HEK293 (cell line): ENCODE measurements around the gene SSR1.

Experiments
- CTCF ChIA-PET: fragments of 350-600 bp; formaldehyde crosslinking; extraction: SDS; loops from one replicate; lab custom pipeline; 2021; ENCODE audit warnings: antibody characterized with exemption; lab: Yijun Ruan, JAX
- POLR2A ChIA-PET: fragments of 300-600 bp; formaldehyde crosslinking; extraction: SDS; loops from one replicate; lab custom pipeline; 2020; ENCODE audit warnings: antibody characterized with exemption, inconsistent platforms; lab: Yijun Ruan, JAX
- H3K27ac ChIP-seq: fragments of 200-500 bp; sonication (Bioruptor generic); 2 replicates; pipeline ENCODE4 v1.5.1; 2014; ENCODE audit warnings: low read depth, low read length, control low read depth, inconsistent platforms; ENCODE audit errors: extremely low read depth
- H3K36me3 ChIP-seq, 2 experiments: fragments of 200-500 bp in 1 of 2; sonication (Bioruptor generic) in 1 of 2; 1 replicate in 1 of 2; 2 replicates in 1 of 2; pipeline ENCODE4 v1.5.1; 2014 to 2017; ENCODE audit warnings: inconsistent platforms in 2 of 2, low read length in 2 of 2; ENCODE audit not compliant: control insufficient read depth in 2 of 2, insufficient read depth in 1 of 2
- H3K4me1 ChIP-seq: fragments of 200-500 bp; sonication (Bioruptor generic); 2 replicates; pipeline ENCODE4 v1.5.1; 2014; ENCODE audit warnings: mild to moderate bottlenecking, low read length, inconsistent platforms; ENCODE audit not compliant: control insufficient read depth, insufficient read depth
- H3K4me3 ChIP-seq: 2 replicates; pipeline ENCODE4 v1.5.1; 2011; ENCODE audit warnings: low read depth, mild to moderate bottlenecking, control low read depth, low read length, moderate library complexity
- H3K9me3 ChIP-seq: fragments of 200-500 bp; sonication (Bioruptor generic); 2 replicates; pipeline ENCODE4 v1.5.1; 2014; ENCODE audit warnings: low read depth, low read length, inconsistent platforms; ENCODE audit not compliant: control insufficient read depth, insufficient read depth
- CTCF ChIP-seq: fragments of 450-650 bp; formaldehyde crosslinking; IDR thresholded peaks from 2 replicates; pipeline ENCODE4 v1.5.1; 2016; ENCODE audit warnings: missing biosample characterization, missing genetic modification characterization
- KLF16 ChIP-seq: fragments of 450-650 bp; formaldehyde crosslinking; IDR thresholded peaks from 2 replicates; pipeline ENCODE4 v1.5.1; 2017; ENCODE audit warnings: missing biosample characterization, missing genetic modification characterization
- ZBTB48 ChIP-seq: fragments of 450-650 bp; formaldehyde crosslinking; IDR thresholded peaks from 2 replicates; pipeline ENCODE4 v1.5.1; 2016; ENCODE audit warnings: missing biosample characterization, missing genetic modification characterization
- ZNF292 ChIP-seq: fragments of 450-650 bp; formaldehyde crosslinking; IDR thresholded peaks from 2 replicates; pipeline ENCODE4 v1.5.1; 2016; ENCODE audit warnings: low read depth, missing biosample characterization, missing genetic modification characterization, borderline replicate concordance
- ZNF335 ChIP-seq: fragments of 450-650 bp; formaldehyde crosslinking; conservative IDR thresholded peaks from 2 replicates; pipeline ENCODE4 v1.5.1; 2016; ENCODE audit warnings: missing biosample characterization, missing genetic modification characterization
- ZNF391 ChIP-seq: fragments of 450-650 bp; formaldehyde crosslinking; IDR thresholded peaks from 2 replicates; pipeline ENCODE4 v1.5.1; 2016; ENCODE audit warnings: low read depth, missing biosample characterization, missing genetic modification characterization, borderline replicate concordance
- ZNF558 ChIP-seq: fragments of 450-650 bp; formaldehyde crosslinking; IDR thresholded peaks from 2 replicates; pipeline ENCODE4 v1.5.1; 2016; ENCODE audit warnings: missing biosample characterization, missing genetic modification characterization
- ZNF561 ChIP-seq: fragments of 450-650 bp; IDR thresholded peaks from 2 replicates; pipeline ENCODE4 v1.5.1; 2018; ENCODE audit warnings: missing biosample characterization, missing genetic modification characterization, borderline replicate concordance
- ZNF654 ChIP-seq: fragments of 450-650 bp; formaldehyde crosslinking; IDR thresholded peaks from 2 replicates; pipeline ENCODE4 v1.5.1; 2016; ENCODE audit warnings: low read depth, missing biosample characterization, missing genetic modification characterization
- ZNF660 ChIP-seq: fragments of 450-650 bp; IDR thresholded peaks from 2 replicates; pipeline ENCODE4 v1.5.1; 2018; ENCODE audit warnings: missing biosample characterization, mild to moderate bottlenecking, missing genetic modification characterization
- ZNF776 ChIP-seq: fragments of 450-650 bp; formaldehyde crosslinking; IDR thresholded peaks from 2 replicates; pipeline ENCODE4 v1.5.0; 2017; ENCODE audit warnings: missing biosample characterization, missing genetic modification characterization, borderline replicate concordance
- ZNF791 ChIP-seq: fragments of 450-650 bp; formaldehyde crosslinking; IDR thresholded peaks from 2 replicates; pipeline ENCODE4 v1.5.1; 2016; ENCODE audit warnings: missing biosample characterization, missing genetic modification characterization
- ZSCAN4 ChIP-seq: fragments of 450-650 bp; formaldehyde crosslinking; IDR thresholded peaks from 2 replicates; pipeline ENCODE4 v1.5.1; 2017; ENCODE audit warnings: missing biosample characterization, missing genetic modification characterization
- TF ChIP-seq, protein P1 (sequence below): fragments of 450-650 bp; formaldehyde crosslinking; IDR thresholded peaks from 2 replicates; pipeline ENCODE4 v1.5.1; 2016; ENCODE audit warnings: missing biosample characterization, missing genetic modification characterization
- TF ChIP-seq, protein P2 (sequence below): fragments of 450-650 bp; formaldehyde crosslinking; IDR thresholded peaks from 2 replicates; pipeline ENCODE4 v1.5.1; 2017; ENCODE audit warnings: missing biosample characterization, missing genetic modification characterization
- TF ChIP-seq, protein P3 (sequence below): fragments of 450-650 bp; formaldehyde crosslinking; IDR thresholded peaks from 2 replicates; pipeline ENCODE4 v1.5.1; 2016; ENCODE audit warnings: missing biosample characterization, missing genetic modification characterization, low read depth

The SSR1 gene

DNA sequence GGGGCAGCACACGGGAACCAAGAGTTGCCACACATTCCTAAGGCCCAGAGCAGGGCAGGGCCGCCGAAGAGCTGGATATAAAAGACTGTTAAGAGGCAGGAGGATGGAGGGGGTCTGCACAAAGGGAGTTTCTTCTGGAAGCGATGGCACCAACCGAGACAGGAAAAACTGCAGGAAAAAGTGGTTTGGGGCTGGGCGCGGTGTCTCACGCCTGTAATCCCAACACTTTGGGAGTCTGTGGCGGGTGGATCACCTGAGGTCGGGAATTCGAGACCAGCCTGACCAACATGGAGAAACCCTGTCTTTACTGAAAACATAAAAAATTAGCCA, 41.8 kb downstream of the SSR1 start:
- no peak overlapping the region for H3K4me3 ChIP-seq
- H3K4me1 ChIP-seq: no peaks in the 10 kb centered on the region
- ChIA-PET POLR2A (interaction anchor here (0.6 kb wide), 1 partner anchor 1496 kb away, joined by 4 read pairs; no protein-coding TSS in a partner anchor), CTCF (interaction anchor here (0.6 to 0.9 kb wide), 2 partner anchors 139 to 595 kb away, joined by 4 read pairs; no protein-coding TSS in a partner anchor)
- TF ChIP-seq ZNF660 (tag by site-specific recombination): no peak
- no peak for TF ChIP-seq ZNF791 (tag by site-specific recombination)
- no peak for TF ChIP-seq ZNF391 (tag by site-specific recombination)
- no peak for TF ChIP-seq ZNF776 (tag by site-specific recombination)
- TF ChIP-seq ZBTB48: no peak
- TF ChIP-seq, protein P1, sequence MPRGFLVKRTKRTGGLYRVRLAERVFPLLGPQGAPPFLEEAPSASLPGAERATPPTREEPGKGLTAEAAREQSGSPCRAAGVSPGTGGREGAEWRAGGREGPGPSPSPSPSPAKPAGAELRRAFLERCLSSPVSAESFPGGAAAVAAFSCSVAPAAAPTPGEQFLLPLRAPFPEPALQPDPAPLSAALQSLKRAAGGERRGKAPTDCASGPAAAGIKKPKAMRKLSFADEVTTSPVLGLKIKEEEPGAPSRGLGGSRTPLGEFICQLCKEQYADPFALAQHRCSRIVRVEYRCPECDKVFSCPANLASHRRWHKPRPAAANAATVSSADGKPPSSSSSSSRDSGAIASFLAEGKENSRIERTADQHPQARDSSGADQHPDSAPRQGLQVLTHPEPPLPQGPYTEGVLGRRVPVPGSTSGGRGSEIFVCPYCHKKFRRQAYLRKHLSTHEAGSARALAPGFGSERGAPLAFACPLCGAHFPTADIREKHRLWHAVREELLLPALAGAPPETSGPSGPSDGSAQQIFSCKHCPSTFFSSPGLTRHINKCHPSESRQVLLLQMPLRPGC (tag by site-specific recombination): no peak
- TF ChIP-seq ZNF292: no peak
- TF ChIP-seq ZNF561 (tag by site-specific recombination): no peak
- TF ChIP-seq, protein P2, sequence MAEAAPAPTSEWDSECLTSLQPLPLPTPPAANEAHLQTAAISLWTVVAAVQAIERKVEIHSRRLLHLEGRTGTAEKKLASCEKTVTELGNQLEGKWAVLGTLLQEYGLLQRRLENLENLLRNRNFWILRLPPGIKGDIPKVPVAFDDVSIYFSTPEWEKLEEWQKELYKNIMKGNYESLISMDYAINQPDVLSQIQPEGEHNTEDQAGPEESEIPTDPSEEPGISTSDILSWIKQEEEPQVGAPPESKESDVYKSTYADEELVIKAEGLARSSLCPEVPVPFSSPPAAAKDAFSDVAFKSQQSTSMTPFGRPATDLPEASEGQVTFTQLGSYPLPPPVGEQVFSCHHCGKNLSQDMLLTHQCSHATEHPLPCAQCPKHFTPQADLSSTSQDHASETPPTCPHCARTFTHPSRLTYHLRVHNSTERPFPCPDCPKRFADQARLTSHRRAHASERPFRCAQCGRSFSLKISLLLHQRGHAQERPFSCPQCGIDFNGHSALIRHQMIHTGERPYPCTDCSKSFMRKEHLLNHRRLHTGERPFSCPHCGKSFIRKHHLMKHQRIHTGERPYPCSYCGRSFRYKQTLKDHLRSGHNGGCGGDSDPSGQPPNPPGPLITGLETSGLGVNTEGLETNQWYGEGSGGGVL: no peak
- TF ChIP-seq ZNF558 (tag by site-specific recombination): no peak
- TF ChIP-seq ZNF335 (tag by site-specific recombination): no peak
- H3K36me3 ChIP-seq: no peaks in the 10 kb centered on the region
- H3K27ac ChIP-seq: no peak overlapping the region
- H3K9me3 ChIP-seq: no peaks in the 10 kb centered on the region

DNA sequence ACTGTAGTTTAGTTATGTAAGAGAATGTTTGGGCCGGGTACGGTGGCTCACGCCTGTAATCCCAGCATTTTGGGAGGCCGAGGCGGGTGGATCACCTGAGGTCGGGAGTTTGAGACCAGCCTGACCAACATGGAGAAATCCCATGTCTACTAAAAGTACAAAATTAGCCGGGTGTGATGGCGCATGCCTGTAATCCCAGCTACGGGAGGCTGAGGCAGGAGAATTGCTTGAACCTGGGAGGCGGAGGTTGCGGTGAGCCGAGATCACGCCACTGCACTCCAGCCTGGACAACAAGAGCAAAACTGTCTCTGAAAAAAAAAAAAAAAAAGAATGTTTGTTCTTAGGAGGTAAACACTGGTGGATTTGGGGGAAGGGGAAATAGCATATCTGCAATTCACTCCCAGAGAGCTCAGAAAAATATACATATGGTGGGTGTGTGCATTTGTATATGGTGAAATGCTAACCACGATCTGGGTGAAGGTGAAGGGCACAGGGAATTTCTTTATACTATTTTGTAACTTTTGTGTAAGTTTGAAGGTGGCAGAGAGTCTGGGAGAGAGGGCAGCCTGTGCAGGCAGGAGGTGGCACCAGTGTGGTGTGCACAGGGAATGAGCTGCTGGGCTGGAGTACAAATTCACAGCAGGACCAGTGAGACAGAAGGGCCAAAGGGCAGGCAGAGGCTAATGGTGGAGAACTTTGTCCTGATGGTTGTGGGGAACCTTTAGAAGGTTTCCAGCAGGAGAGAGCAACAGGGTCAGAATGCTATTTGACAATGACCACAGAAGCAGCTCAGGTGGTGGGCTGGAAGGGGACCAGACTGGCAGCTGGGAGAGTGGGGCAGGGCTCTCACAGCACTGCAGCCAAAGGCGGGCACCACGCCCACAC, 42.4 kb downstream of the SSR1 start:
- Histone ChIP-seq H3K36me3 (no peaks in the 10 kb centered on the region), H3K4me1 (no peaks in the 10 kb centered on the region), H3K4me3 (no peak overlapping the region), H3K27ac (no peak overlapping the region), H3K9me3 (no peaks in the 10 kb centered on the region)
- ChIA-PET CTCF (interaction anchor here (0.6 kb wide), 1 partner anchor 594 kb away, joined by 4 read pairs; no protein-coding TSS in a partner anchor), POLR2A (interaction anchor here (0.6 kb wide), 1 partner anchor 1495 kb away, joined by 4 read pairs; no protein-coding TSS in a partner anchor)
- TF ChIP-seq CTCF (tag by site-specific recombination) (no peak), ZNF654 (tag by site-specific recombination) (no peak), ZSCAN4 (tag by site-specific recombination) (no peak), KLF16 (no peak), ZNF558 (tag by site-specific recombination) (no peak)
- TF ChIP-seq, protein P3, sequence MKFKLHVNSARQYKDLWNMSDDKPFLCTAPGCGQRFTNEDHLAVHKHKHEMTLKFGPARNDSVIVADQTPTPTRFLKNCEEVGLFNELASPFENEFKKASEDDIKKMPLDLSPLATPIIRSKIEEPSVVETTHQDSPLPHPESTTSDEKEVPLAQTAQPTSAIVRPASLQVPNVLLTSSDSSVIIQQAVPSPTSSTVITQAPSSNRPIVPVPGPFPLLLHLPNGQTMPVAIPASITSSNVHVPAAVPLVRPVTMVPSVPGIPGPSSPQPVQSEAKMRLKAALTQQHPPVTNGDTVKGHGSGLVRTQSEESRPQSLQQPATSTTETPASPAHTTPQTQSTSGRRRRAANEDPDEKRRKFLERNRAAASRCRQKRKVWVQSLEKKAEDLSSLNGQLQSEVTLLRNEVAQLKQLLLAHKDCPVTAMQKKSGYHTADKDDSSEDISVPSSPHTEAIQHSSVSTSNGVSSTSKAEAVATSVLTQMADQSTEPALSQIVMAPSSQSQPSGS (tag by site-specific recombination): no peak
